GM23338 (cell line): Measurements from ENCODE around the gene DYNLL2. TPM values are rescaled to one million over a fixed set of nuclear protein-coding genes. Genes with fewer than 3 reads are reported as not detected.
"Not testable (repeated sequence)": the region's sequence is repeated elsewhere in the genome, so short reads cannot be mapped to it uniquely, and the experiment has no call there.

Experiments
- ATAC-seq: fragments of 200-7000 bp; cut with Tn5 transposase; 3 replicates; pipeline ENCODE4 v1.9.1; 2020
- DNase-seq: peaks from one replicate; pipeline ENCODE4 v3.0.0-alpha.2; 2015; ENCODE audit warnings: low spot score
- H2AFZ ChIP-seq: fragments of 200-600 bp; sonication (generic); 2 replicates; pipeline ENCODE4 v1.8.0; 2016; ENCODE audit warnings: antibody characterized with exemption, mild to moderate bottlenecking, moderate library complexity
- H3F3A ChIP-seq: fragments of 200-600 bp; sonication (generic); replicated peaks from 2 replicates; pipeline ENCODE4 v1.8.0; 2017; ENCODE audit warnings: antibody characterized with exemption, mixed run types, low read depth
- H3K27ac ChIP-seq: fragments of 200-600 bp; sonication (generic); 2 replicates; pipeline ENCODE4 v1.6.1; 2016; ENCODE audit warnings: low read depth
- H3K27me3 ChIP-seq: fragments of 200-600 bp; sonication (generic); 2 replicates; pipeline ENCODE4 v1.8.0; 2016; ENCODE audit warnings: mild to moderate bottlenecking, mixed run types, moderate library complexity; ENCODE audit not compliant: insufficient read depth
- H3K36me3 ChIP-seq: fragments of 200-600 bp; sonication (generic); 2 replicates; pipeline ENCODE4 v1.8.0; 2016; ENCODE audit warnings: mild to moderate bottlenecking; ENCODE audit not compliant: insufficient read depth
- H3K4me1 ChIP-seq: fragments of 200-600 bp; sonication (generic); 2 replicates; pipeline ENCODE4 v1.8.0; 2016; ENCODE audit warnings: mild to moderate bottlenecking, moderate library complexity; ENCODE audit not compliant: insufficient read depth
- H3K4me2 ChIP-seq: fragments of 200-600 bp; sonication (generic); 2 replicates; pipeline ENCODE4 v1.7.1; 2017; ENCODE audit warnings: mixed run types
- H3K4me3 ChIP-seq: fragments of 200-600 bp; sonication (generic); 2 replicates; pipeline ENCODE4 v1.6.1; 2016; ENCODE audit warnings: mixed run types
- H3K79me2 ChIP-seq: fragments of 200-600 bp; sonication (generic); replicated peaks from 2 replicates; pipeline ENCODE4 v1.8.0; 2017; ENCODE audit warnings: mild to moderate bottlenecking; ENCODE audit not compliant: insufficient read depth
- H3K9me2 ChIP-seq: fragments of 200-600 bp; sonication (generic); 2 replicates; pipeline ENCODE4 v1.8.0; 2017; ENCODE audit not compliant: insufficient read depth
- H4K20me1 ChIP-seq: fragments of 200-600 bp; sonication (generic); replicated peaks from 2 replicates; pipeline ENCODE4 v1.8.0; 2017; ENCODE audit warnings: mild to moderate bottlenecking; ENCODE audit not compliant: insufficient read depth
- H3K27ac Mint-ChIP-seq: 2 replicates; pipeline ENCODE4 v1.8.0; 2020; ENCODE audit warnings: inconsistent platforms, mild to moderate bottlenecking, moderate library complexity, mixed read lengths
- H3K27me3 Mint-ChIP-seq: 3 replicates; pipeline ENCODE4 v1.8.0; 2022; ENCODE audit warnings: low read depth, mild to moderate bottlenecking, moderate library complexity, mixed read lengths, inconsistent platforms; ENCODE audit not compliant: insufficient read depth, poor library complexity
- H3K36me3 Mint-ChIP-seq: 3 replicates; pipeline ENCODE4 v1.8.0; 2021; ENCODE audit warnings: low read depth, mild to moderate bottlenecking, inconsistent platforms, moderate library complexity, mixed read lengths
- H3K4me1 Mint-ChIP-seq: 3 replicates; pipeline ENCODE4 v1.8.0; 2020; ENCODE audit warnings: mild to moderate bottlenecking, inconsistent platforms, mixed read lengths
- H3K4me3 Mint-ChIP-seq: 3 replicates; pipeline ENCODE4 v1.8.0; 2021; ENCODE audit warnings: moderate library complexity, mild to moderate bottlenecking, inconsistent platforms, mixed read lengths
- H3K9me3 Mint-ChIP-seq: 3 replicates; pipeline ENCODE4 v1.8.0; 2020; ENCODE audit warnings: moderate library complexity, mild to moderate bottlenecking, inconsistent platforms, mixed read lengths
- EZH2 ChIP-seq: fragments of 200-600 bp; sonication (generic); IDR thresholded peaks from one replicate; pipeline ENCODE4 v1.8.0; 2017; ENCODE audit warnings: antibody characterized with exemption, mild to moderate bottlenecking, low read depth; ENCODE audit not compliant: unreplicated experiment
- NANOG ChIP-seq: IDR thresholded peaks from 2 replicates; pipeline ENCODE4 v1.6.1; 2016; ENCODE audit warnings: antibody characterized with exemption, borderline replicate concordance
- REST ChIP-seq: IDR thresholded peaks from one replicate; pipeline ENCODE4 v1.6.1; 2018; ENCODE audit warnings: antibody characterized with exemption; ENCODE audit not compliant: unreplicated experiment
- ZNF114 ChIP-seq: fragments of 250-450 bp; sonication (Bioruptor Pico); IDR thresholded peaks from 2 replicates; pipeline ENCODE4 v1.5.0; 2020; ENCODE audit warnings: mild to moderate bottlenecking, moderate library complexity
- ZNF462 ChIP-seq: fragments of 250-450 bp; sonication (Bioruptor Pico); IDR thresholded peaks from 2 replicates; pipeline ENCODE4 v1.5.0; 2020; ENCODE audit warnings: mild to moderate bottlenecking, moderate library complexity
- polyA plus RNA-seq: library from polyadenylated mRNA; unstranded; fragments of >200 nt; fragmentation: Nextera tagmentation; extraction: Ambion mirVana; gene quantifications from 2 replicates; pipeline ENCODE4 v1.2.1, GENCODE V29; 2016
- total RNA-seq: library from RNA; depleted of rRNA; stranded (reverse); fragments of >200 nt; shearing (Covaris generic); gene quantifications from 2 replicates; pipeline ENCODE4 v1.2.3, GENCODE V29; 2014

Gene DYNLL2
- total and polyA plus RNA-seq, 2 experiments from 2014 or later = 5.1 to 30.0 TPM

- H3K4me1 Mint-ChIP-seq, H3K27ac ChIP-seq, H3K4me1 ChIP-seq, H3K4me2 ChIP-seq, H3K9me3 Mint-ChIP-seq, H3K36me3 ChIP-seq, H2AFZ ChIP-seq, H3K36me3 Mint-ChIP-seq, H3K27me3 Mint-ChIP-seq, H3K79me2 ChIP-seq, H3K27me3 ChIP-seq, DNase-seq, H3K27ac Mint-ChIP-seq, H4K20me1 ChIP-seq, ATAC-seq, H3F3A ChIP-seq, H3K9me2 ChIP-seq, H3K4me3 Mint-ChIP-seq, H3K4me3 ChIP-seq: not testable (repeated sequence)
These were observed 10.0 kb upstream of the DYNLL2 start for GRCh38 chr17:58073266-58073665.

GRCh38 chr17:58074406-58074805, 8.8 kb upstream of the DYNLL2 start:
- not testable (repeated sequence) for H3K27ac Mint-ChIP-seq, H3K27ac ChIP-seq, ATAC-seq, H3K27me3 Mint-ChIP-seq, H3K4me1 ChIP-seq, H3K36me3 ChIP-seq, H4K20me1 ChIP-seq, H2AFZ ChIP-seq, H3K27me3 ChIP-seq, H3K4me2 ChIP-seq, DNase-seq, H3K36me3 Mint-ChIP-seq, H3K9me2 ChIP-seq, H3F3A ChIP-seq, H3K4me3 Mint-ChIP-seq, H3K79me2 ChIP-seq, H3K4me3 ChIP-seq, H3K9me3 Mint-ChIP-seq, H3K4me1 Mint-ChIP-seq

- Histone ChIP-seq H3K79me2 (peaks cover 10% of the 10 kb centered on the region), H3K4me2 (no peak overlapping the region), H3K27me3 (no peaks in the 10 kb centered on the region), H3K36me3 (no peaks in the 10 kb centered on the region), H3K9me2 (peaks cover 9% of the 10 kb centered on the region; the same call in 1 of the 2 replicates), H3K27ac (no peak overlapping the region), H3K4me3 (no peak overlapping the region), H4K20me1 (no peaks in the 10 kb centered on the region; the same call in 1 of the 2 replicates), H3K4me1 (peaks cover 19% of the 10 kb centered on the region), H2AFZ (no peak overlapping the region), H3F3A (peaks cover 7% of the 10 kb centered on the region; the same call in 1 of the 2 replicates)
- H3K27me3 Mint-ChIP-seq = peaks cover 9% of the 10 kb centered on the region
- H3K27ac Mint-ChIP-seq = no peak overlapping the region
- DNase-seq = no peak
- ATAC-seq = no peak
- H3K36me3 Mint-ChIP-seq = no peaks in the 10 kb centered on the region; the same call in 2 of the 3 replicates
- H3K4me3 Mint-ChIP-seq = no peak overlapping the region
- no peaks in the 10 kb centered on the region; the same call in 2 of the 3 replicates for H3K9me3 Mint-ChIP-seq
- peaks cover 21% of the 10 kb centered on the region for H3K4me1 Mint-ChIP-seq
- TF ChIP-seq ZNF462 = no peak
- TF ChIP-seq EZH2 = no peak
- no peak for TF ChIP-seq ZNF114
- TF ChIP-seq REST = no peak
- TF ChIP-seq NANOG = no peak
These were observed 3.8 kb upstream of the DYNLL2 start for GRCh38 chr17:58079300-58080033.
